B cell (primary cell): ENCODE data around the gene SFXN4. TPM values are rescaled to one million over a fixed set of nuclear protein-coding genes. Genes with fewer than 3 reads are reported as not detected.
A peak's percentile ranks its signal among the peaks of the same experiment; 100 is the strongest.

Experiments
- ATAC-seq: fragments of 200-7000 bp; cut with Tn5 transposase; one replicate; pipeline ENCODE4 v1.10.0; 2021; ENCODE audit warnings: low read depth, mild to moderate bottlenecking, moderate number of reproducible peaks, moderate library complexity
- CTCF ChIA-PET: fragments of 350-600 bp; sonication (Branson Sonifier 250); formaldehyde crosslinking; loops from one replicate; lab custom pipeline; 2021; ENCODE audit warnings: antibody characterized with exemption, inconsistent platforms; lab: Charles Lee
- POLR2A ChIA-PET: fragments of 350-600 bp; sonication (Branson Sonifier 250); formaldehyde crosslinking; loops from one replicate; lab custom pipeline; 2021; ENCODE audit warnings: antibody characterized with exemption; lab: Charles Lee
- DNase-seq: peaks from one replicate; pipeline ENCODE4 v3.0.0; 2013
- H2AFZ ChIP-seq: 2 replicates; pipeline ENCODE4 v1.6.1; 2012; ENCODE audit warnings: mild to moderate bottlenecking, low read depth, low read length; ENCODE audit not compliant: insufficient read depth, poor library complexity, severe bottlenecking
- H3K27ac ChIP-seq, 2 donors: 1 replicate in 1 of 2; 2 replicates in 1 of 2; pipeline ENCODE4 v1.5.1; 2012 to 2013; ENCODE audit warnings: low read length in 2 of 2, mild to moderate bottlenecking in 2 of 2, moderate library complexity in 1 of 2
- H3K27me3 ChIP-seq, 4 experiments: fragments of 200-600 bp in 1 of 4; sonication (generic) in 1 of 4; replicated peaks in 1 of 4; 1 replicate in 2 of 4; 2 replicates in 2 of 4; pipeline versions ENCODE4 v1.6.1 to v1.7.0; 2013 to 2016; ENCODE audit warnings: low read length in 3 of 4, mild to moderate bottlenecking in 2 of 4, mixed read lengths in 1 of 4, moderate library complexity in 1 of 4; ENCODE audit not compliant: insufficient read depth in 4 of 4, control insufficient read depth in 3 of 4; ENCODE audit errors: control extremely low read depth in 1 of 4
- H3K36me3 ChIP-seq, 2 experiments: replicated peaks in 1 of 2; 1 replicate in 1 of 2; 2 replicates in 1 of 2; pipeline versions ENCODE4 v1.6.1 to v1.7.1; 2013; ENCODE audit warnings: low read length in 1 of 2; ENCODE audit not compliant: insufficient read depth in 2 of 2, control insufficient read depth in 1 of 2; ENCODE audit errors: control extremely low read depth in 1 of 2, extremely low read depth in 1 of 2
- H3K4me1 ChIP-seq, 2 donors: fragments of 200-600 bp in 1 of 2; sonication (generic) in 1 of 2; 1 replicate in 1 of 2; 2 replicates in 1 of 2; pipeline versions ENCODE4 v1.5.1 to v1.6.1; 2013 to 2017; ENCODE audit warnings: low read length in 2 of 2; ENCODE audit not compliant: control insufficient read depth in 2 of 2, insufficient read depth in 2 of 2
- H3K4me2 ChIP-seq: replicated peaks from 2 replicates; pipeline ENCODE3; 2012; ENCODE audit warnings: mild to moderate bottlenecking, low read depth, low read length; ENCODE audit not compliant: poor library complexity, severe bottlenecking
- H3K4me3 ChIP-seq, 5 experiments: fragments of 200-600 bp in 1 of 5; sonication (generic) in 1 of 5; 1 replicate in 3 of 5; 2 replicates in 2 of 5; pipeline versions ENCODE4 v1.5.1 to v1.7.0; 2011 to 2016; ENCODE audit warnings: low read length in 4 of 5, mild to moderate bottlenecking in 4 of 5, low read depth in 2 of 5, control low read depth in 1 of 5, moderate library complexity in 1 of 5; ENCODE audit not compliant: insufficient read depth in 1 of 5; ENCODE audit errors: control extremely low read depth in 1 of 5, extremely low read depth in 1 of 5
- H3K79me2 ChIP-seq: fragments of 200-600 bp; sonication (generic); one replicate; pipeline ENCODE4 v1.6.0; 2016; ENCODE audit warnings: low read length; ENCODE audit not compliant: control insufficient read depth, insufficient read depth
- H3K9ac ChIP-seq: fragments of 200-600 bp; sonication (generic); 2 replicates; pipeline ENCODE4 v1.6.1; 2017; ENCODE audit warnings: mild to moderate bottlenecking, low read length, moderate library complexity
- H3K9me3 ChIP-seq, 3 donors: one replicate each; pipeline versions ENCODE4 v1.6.1 to v1.7.1; 2013; ENCODE audit warnings: low read length in 2 of 3; ENCODE audit not compliant: control insufficient read depth in 2 of 3, insufficient read depth in 1 of 3; ENCODE audit errors: control extremely low read depth in 1 of 3
- H4K20me1 ChIP-seq: 2 replicates; pipeline ENCODE4 v1.6.0; 2012; ENCODE audit warnings: mild to moderate bottlenecking, low read length; ENCODE audit not compliant: insufficient read depth, control insufficient read depth, poor library complexity, severe bottlenecking
- H3K27ac Mint-ChIP-seq: one replicate; pipeline ENCODE4 v1.8.0; 2021; ENCODE audit warnings: mixed read lengths
- H3K27me3 Mint-ChIP-seq: one replicate; pipeline ENCODE4 v1.8.0; 2021; ENCODE audit warnings: mixed read lengths
- H3K4me1 Mint-ChIP-seq: one replicate; pipeline ENCODE4 v1.8.0; 2021; ENCODE audit warnings: mixed read lengths
- H3K4me3 Mint-ChIP-seq: one replicate; pipeline ENCODE4 v1.8.0; 2021; ENCODE audit warnings: mixed read lengths
- H3K9me3 Mint-ChIP-seq: one replicate; pipeline ENCODE4 v1.8.0; 2022; ENCODE audit warnings: mixed read lengths; ENCODE audit not compliant: insufficient read depth
- EZH2 ChIP-seq: IDR thresholded peaks from 2 replicates; pipeline ENCODE4 v1.6.1; 2012; ENCODE audit warnings: borderline replicate concordance, low read depth, mild to moderate bottlenecking, moderate library complexity, low read length; ENCODE audit not compliant: insufficient read depth, poor library complexity, severe bottlenecking
- WGBS: methylation state at CpG from one replicate; pipeline ENCODE4 v1.1.5; 2013; ENCODE audit warnings: missing lambda C conversion rate; ENCODE audit not compliant: insufficient coverage; 5-methylcytosine and 5-hydroxymethylcytosine counted together
- intact Hi-C: fragments of 100-400 bp; cut with micrococcal nuclease; formaldehyde crosslinking; loops from one replicate; pipeline ENCODE4 v1.10.0; 2022
- polyA minus RNA-seq: library from RNA; depleted of rRNA, polyadenylated mRNA; stranded (reverse); fragments of >200 nt; gene quantifications from 2 replicates; pipeline ENCODE4 v1.2.3, GENCODE V29; 2012
- polyA plus RNA-seq: library from polyadenylated mRNA; depleted of rRNA; stranded (reverse); fragments of >200 nt; gene quantifications from 2 replicates; pipeline ENCODE4 v1.2.3, GENCODE V29; 2012
- total RNA-seq, 2 donors: library from RNA; stranded (reverse); fragments of 120-200 nt in 1 of 2; gene quantifications; 1 replicate in 1 of 2; 2 replicates in 1 of 2; pipeline versions ENCODE4 v1.2.3 to v1.2.4, GENCODE V29; 2013 to 2022
- TF ChIP-seq, protein P1 (sequence below): fragments of 200-600 bp; IDR thresholded peaks from one replicate; pipeline ENCODE4 v1.8.0; 2022; ENCODE audit warnings: antibody characterized with exemption, mild to moderate bottlenecking

Gene SFXN4
- 8.4 and 9.8 TPM in 2 replicates for total RNA-seq
- total RNA-seq (2013), result 11.8 TPM
- 12.6 and 15.4 TPM in 2 replicates for polyA plus RNA-seq
- polyA minus RNA-seq, result 5.7 and 7.7 TPM in 2 replicates

GRCh38 chr10:119165171-119166117 lies at the start of gene SFXN4:
SFXN4 (minus strand) TSS chr10:119165714; CDS start chr10:119165647, 67 bp downstream.
- intact Hi-C loops, result loop anchor here (1.0 to 5.0 kb wide), 7 partner anchors 13 to 432 kb away; partner anchors contain the start of genes CACUL1, DENND10, EIF3A and GRK5
- Mint-ChIP-seq H3K27ac (peak within 1 kb of the TSS; percentile 93), H3K4me1 (peaks cover 20% of the 10 kb centered on the region), H3K27me3 (no peaks in the 10 kb centered on the region), H3K9me3 (no peaks in the 10 kb centered on the region), H3K4me3 (peak within 1 kb of the TSS; percentile 96)
- Histone ChIP-seq H3K4me3 (peak within 1 kb of the TSS; percentile 46 to 86 (median 79)), H2AFZ (peak within 1 kb of the TSS; percentile 98), H3K9ac (peak within 1 kb of the TSS; percentile 93), H3K27ac (peak within 1 kb of the TSS; percentile 72 to 80), H3K4me1 (peaks cover 7 to 19% of the 10 kb centered on the region in 2 donors), H3K4me2 (peak within 1 kb of the TSS; percentile 90), H3K9me3 (no peaks in the 10 kb centered on the region), H4K20me1 (no peaks in the 10 kb centered on the region), H3K36me3 (peaks cover 5 to 25% of the 10 kb centered on the region in 2 experiments), H3K79me2 (no peaks in the 10 kb centered on the region), H3K27me3 (no peaks in the 10 kb centered on the region)
- POLR2A ChIA-PET, result interaction anchor here (0.6 to 1.0 kb wide), 4 partner anchors 62 to 447 kb away, joined by 3 to 5 read pairs (median 4); partner anchors contain the start of gene DENND10
- CTCF ChIA-PET, result interaction anchor here (1.4 to 1.6 kb wide), 3 partner anchors 33 to 324 kb away, joined by 4 to 6 read pairs (median 5); no protein-coding TSS in a partner anchor
- TF ChIP-seq, protein P1, sequence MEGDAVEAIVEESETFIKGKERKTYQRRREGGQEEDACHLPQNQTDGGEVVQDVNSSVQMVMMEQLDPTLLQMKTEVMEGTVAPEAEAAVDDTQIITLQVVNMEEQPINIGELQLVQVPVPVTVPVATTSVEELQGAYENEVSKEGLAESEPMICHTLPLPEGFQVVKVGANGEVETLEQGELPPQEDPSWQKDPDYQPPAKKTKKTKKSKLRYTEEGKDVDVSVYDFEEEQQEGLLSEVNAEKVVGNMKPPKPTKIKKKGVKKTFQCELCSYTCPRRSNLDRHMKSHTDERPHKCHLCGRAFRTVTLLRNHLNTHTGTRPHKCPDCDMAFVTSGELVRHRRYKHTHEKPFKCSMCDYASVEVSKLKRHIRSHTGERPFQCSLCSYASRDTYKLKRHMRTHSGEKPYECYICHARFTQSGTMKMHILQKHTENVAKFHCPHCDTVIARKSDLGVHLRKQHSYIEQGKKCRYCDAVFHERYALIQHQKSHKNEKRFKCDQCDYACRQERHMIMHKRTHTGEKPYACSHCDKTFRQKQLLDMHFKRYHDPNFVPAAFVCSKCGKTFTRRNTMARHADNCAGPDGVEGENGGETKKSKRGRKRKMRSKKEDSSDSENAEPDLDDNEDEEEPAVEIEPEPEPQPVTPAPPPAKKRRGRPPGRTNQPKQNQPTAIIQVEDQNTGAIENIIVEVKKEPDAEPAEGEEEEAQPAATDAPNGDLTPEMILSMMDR, result no peak
- TF ChIP-seq EZH2, result no peak
- WGBS, result under 1% methylated on average over 89 of the region's 90 CpGs
- DNase-seq (peak; percentile 89), ATAC-seq (peak; percentile 92)
